ENCODE measurements around the gene TMF1.

TMF1 gene

GRCh38 chr3:68987322-68987721, 64.8 kb downstream of the TMF1 start:
- TF ChIP-seq GATA2 (IDR thresholded peaks at IDR 0.05; ENCODE audit: low read depth, low read length) (no peak), GATA3 (IDR thresholded peaks at IDR 0.05; ENCODE audit: low read depth, low read length) (no peak)

- TF ChIP-seq GATA2 (IDR thresholded peaks at IDR 0.05; ENCODE audit: low read depth, low read length): no peak
- TF ChIP-seq GATA3 (IDR thresholded peaks at IDR 0.05; ENCODE audit: low read depth, low read length): no peak
Observed at GRCh38 chr3:68986496-68987208, 65.5 kb downstream of the TMF1 start.

- TF ChIP-seq GATA2 (IDR thresholded peaks at IDR 0.05; ENCODE audit: low read depth, low read length): no peak
- no peak for TF ChIP-seq GATA3 (IDR thresholded peaks at IDR 0.05; ENCODE audit: low read depth, low read length)
Observed at GRCh38 chr3:68985146-68985790, 66.9 kb downstream of the TMF1 start.

- TF ChIP-seq GATA3 (IDR thresholded peaks at IDR 0.05; ENCODE audit: low read depth, low read length) (no peak), GATA2 (IDR thresholded peaks at IDR 0.05; ENCODE audit: low read depth, low read length) (no peak)
Observed at GRCh38 chr3:68984011-68984530, 68.1 kb downstream of the TMF1 start.

- no peak for TF ChIP-seq GATA2 (IDR thresholded peaks at IDR 0.05; ENCODE audit: low read depth, low read length)
- TF ChIP-seq GATA3 (IDR thresholded peaks at IDR 0.05; ENCODE audit: low read depth, low read length): no peak
Observed at GRCh38 chr3:68977486-68978167, 74.5 kb downstream of the TMF1 start.

GRCh38 chr3:68974711-68975110, 77.4 kb downstream of the TMF1 start:
- TF ChIP-seq GATA3 (IDR thresholded peaks at IDR 0.05; ENCODE audit: low read depth, low read length) (no peak), GATA2 (IDR thresholded peaks at IDR 0.05; ENCODE audit: low read depth, low read length) (no peak)

- no peak for TF ChIP-seq GATA3 (IDR thresholded peaks at IDR 0.05; ENCODE audit: low read depth, low read length)
- TF ChIP-seq GATA2 (IDR thresholded peaks at IDR 0.05; ENCODE audit: low read depth, low read length): no peak
Observed at GRCh38 chr3:68973639-68974038, 78.5 kb downstream of the TMF1 start.

- TF ChIP-seq GATA3 (IDR thresholded peaks at IDR 0.05; ENCODE audit: low read depth, low read length) (no peak), GATA2 (IDR thresholded peaks at IDR 0.05; ENCODE audit: low read depth, low read length) (no peak)
Observed at GRCh38 chr3:68972358-68972979, 79.7 kb downstream of the TMF1 start.
